HEK293 (cell line): Measurements from ENCODE around the gene NT5DC2.

Experiments
- CTCF ChIA-PET: fragments of 350-600 bp; formaldehyde crosslinking; extraction: SDS; loops from one replicate; lab custom pipeline; 2021; ENCODE audit warnings: antibody characterized with exemption; lab: Yijun Ruan, JAX
- POLR2A ChIA-PET: fragments of 300-600 bp; formaldehyde crosslinking; extraction: SDS; loops from one replicate; lab custom pipeline; 2020; ENCODE audit warnings: antibody characterized with exemption, inconsistent platforms; lab: Yijun Ruan, JAX
- H3K27ac ChIP-seq: fragments of 200-500 bp; sonication (Bioruptor generic); 2 replicates; pipeline ENCODE4 v1.5.1; 2014; ENCODE audit warnings: low read depth, low read length, control low read depth, inconsistent platforms; ENCODE audit errors: extremely low read depth
- H3K36me3 ChIP-seq, 2 experiments: fragments of 200-500 bp in 1 of 2; sonication (Bioruptor generic) in 1 of 2; 1 replicate in 1 of 2; 2 replicates in 1 of 2; pipeline ENCODE4 v1.5.1; 2014 to 2017; ENCODE audit warnings: inconsistent platforms in 2 of 2, low read length in 2 of 2; ENCODE audit not compliant: control insufficient read depth in 2 of 2, insufficient read depth in 1 of 2
- H3K4me1 ChIP-seq: fragments of 200-500 bp; sonication (Bioruptor generic); 2 replicates; pipeline ENCODE4 v1.5.1; 2014; ENCODE audit warnings: mild to moderate bottlenecking, low read length, inconsistent platforms; ENCODE audit not compliant: control insufficient read depth, insufficient read depth
- H3K4me3 ChIP-seq: 2 replicates; pipeline ENCODE4 v1.5.1; 2011; ENCODE audit warnings: low read depth, mild to moderate bottlenecking, control low read depth, low read length, moderate library complexity
- H3K9me3 ChIP-seq: fragments of 200-500 bp; sonication (Bioruptor generic); 2 replicates; pipeline ENCODE4 v1.5.1; 2014; ENCODE audit warnings: low read depth, low read length, inconsistent platforms; ENCODE audit not compliant: control insufficient read depth, insufficient read depth
- MZF1 ChIP-seq: fragments of 450-650 bp; formaldehyde crosslinking; IDR thresholded peaks from 2 replicates; pipeline ENCODE4 v1.5.1; 2017; ENCODE audit warnings: missing biosample characterization, missing genetic modification characterization, borderline replicate concordance
- PRDM4 ChIP-seq: fragments of 450-650 bp; formaldehyde crosslinking; IDR thresholded peaks from 2 replicates; pipeline ENCODE4 v1.5.1; 2017; ENCODE audit warnings: missing biosample characterization, missing genetic modification characterization
- SP3 ChIP-seq: fragments of 450-650 bp; formaldehyde crosslinking; IDR thresholded peaks from 2 replicates; pipeline ENCODE4 v1.5.1; 2016; ENCODE audit warnings: missing biosample characterization, missing genetic modification characterization
- WT1 ChIP-seq: fragments of 450-650 bp; formaldehyde crosslinking; IDR thresholded peaks from 2 replicates; pipeline ENCODE4 v1.5.1; 2016; ENCODE audit warnings: missing biosample characterization, missing genetic modification characterization
- ZBTB21 ChIP-seq: fragments of 450-650 bp; formaldehyde crosslinking; IDR thresholded peaks from 2 replicates; pipeline ENCODE4 v1.5.1; 2017; ENCODE audit warnings: missing biosample characterization, missing genetic modification characterization
- ZFP69B ChIP-seq: fragments of 450-650 bp; formaldehyde crosslinking; IDR thresholded peaks from 2 replicates; pipeline ENCODE4 v1.5.1; 2016; ENCODE audit warnings: missing biosample characterization, missing genetic modification characterization
- ZIC2 ChIP-seq: fragments of 450-650 bp; formaldehyde crosslinking; IDR thresholded peaks from 2 replicates; pipeline ENCODE4 v1.5.1; 2016; ENCODE audit warnings: missing biosample characterization, missing genetic modification characterization
- ZNF157 ChIP-seq: fragments of 450-650 bp; formaldehyde crosslinking; IDR thresholded peaks from 2 replicates; pipeline ENCODE4 v1.5.1; 2016; ENCODE audit warnings: missing biosample characterization, missing genetic modification characterization
- ZNF19 ChIP-seq: fragments of 450-650 bp; formaldehyde crosslinking; IDR thresholded peaks from 2 replicates; pipeline ENCODE4; 2016; ENCODE audit warnings: missing biosample characterization, missing genetic modification characterization, low read depth
- ZNF211 ChIP-seq: fragments of 450-650 bp; formaldehyde crosslinking; IDR thresholded peaks from 2 replicates; pipeline ENCODE4 v1.5.1; 2016; ENCODE audit warnings: low read depth, missing biosample characterization, missing genetic modification characterization
- ZNF530 ChIP-seq: fragments of 450-650 bp; formaldehyde crosslinking; IDR thresholded peaks from 2 replicates; pipeline ENCODE4 v1.5.1; 2016; ENCODE audit warnings: low read depth, missing biosample characterization, missing genetic modification characterization
- ZNF561 ChIP-seq: fragments of 450-650 bp; IDR thresholded peaks from 2 replicates; pipeline ENCODE4 v1.5.1; 2018; ENCODE audit warnings: missing biosample characterization, missing genetic modification characterization, borderline replicate concordance
- ZNF639 ChIP-seq: fragments of 450-650 bp; formaldehyde crosslinking; IDR thresholded peaks from 2 replicates; pipeline ENCODE4 v1.5.1; 2016; ENCODE audit warnings: missing biosample characterization, missing genetic modification characterization
- ZNF843 ChIP-seq: fragments of 450-650 bp; formaldehyde crosslinking; IDR thresholded peaks from 2 replicates; pipeline ENCODE4 v1.5.1; 2016; ENCODE audit warnings: missing biosample characterization, missing genetic modification characterization
- ZSCAN16 ChIP-seq: fragments of 450-650 bp; formaldehyde crosslinking; IDR thresholded peaks from 2 replicates; pipeline ENCODE4 v1.5.1; 2016; ENCODE audit warnings: missing biosample characterization, missing genetic modification characterization

The NT5DC2 gene

GRCh38 chr3:52483577-52484381 is 49.9 kb downstream of the NT5DC2 start:
- H3K9me3 ChIP-seq, result no peaks in the 10 kb centered on the region
- no peak overlapping the region for H3K4me3 ChIP-seq
- POLR2A ChIA-PET, result no interaction called here
- CTCF ChIA-PET, result no interaction called here
- H3K27ac ChIP-seq, result no peak overlapping the region
- TF ChIP-seq ZNF211 (tag by site-specific recombination) (no peak), ZBTB21 (no peak), ZNF843 (tag by site-specific recombination) (no peak), ZNF639 (tag by site-specific recombination) (no peak), ZSCAN16 (no peak), ZNF19 (tag by site-specific recombination) (no peak), PRDM4 (tag by site-specific recombination) (no peak), ZNF530 (tag by site-specific recombination) (no peak), ZNF561 (tag by site-specific recombination) (no peak), ZNF157 (tag by site-specific recombination) (no peak), SP3 (tag by site-specific recombination) (no peak)
- H3K4me1 ChIP-seq, result no peaks in the 10 kb centered on the region
- H3K36me3 ChIP-seq, result peaks cover 4 to 93% of the 10 kb centered on the region in 2 experiments; a peak in 1 of 3 replicates

- POLR2A ChIA-PET, result no interaction called here
- TF ChIP-seq ZIC2 (peak; percentile 26; the same call in 1 of the 2 replicates), ZNF639 (tag by site-specific recombination) (no peak), MZF1 (tag by site-specific recombination) (no peak), ZFP69B (tag by site-specific recombination) (no peak), WT1 (tag by site-specific recombination) (no peak)
- Histone ChIP-seq H3K4me3 (no peak overlapping the region), H3K27ac (no peak overlapping the region), H3K4me1 (no peaks in the 10 kb centered on the region), H3K9me3 (no peaks in the 10 kb centered on the region), H3K36me3 (peaks cover 4 to 94% of the 10 kb centered on the region in 2 experiments; a peak in 1 of 3 replicates)
- CTCF ChIA-PET, result interaction anchor here (1.6 kb wide), 1 partner anchor 158 kb away, joined by 3 read pairs; no protein-coding TSS in a partner anchor
Observed at GRCh38 chr3:52483081-52483480, 50.6 kb downstream of the NT5DC2 start.
